Nephron (organoid): ENCODE data around the gene KCNJ14.
A peak's percentile ranks its signal among the peaks of the same experiment; 100 is the strongest.

Source experiments
- H3K27ac Mint-ChIP-seq, 3 experiments: 2 replicates each; pipeline ENCODE4 v1.8.0; 2020; ENCODE audit warnings: mixed read lengths in 3 of 3, mild to moderate bottlenecking in 2 of 3, moderate library complexity in 1 of 3
- H3K27me3 Mint-ChIP-seq: 2 replicates; pipeline ENCODE4 v1.8.0; 2021; ENCODE audit warnings: low read depth, mild to moderate bottlenecking, moderate library complexity, mixed read lengths
- H3K36me3 Mint-ChIP-seq: 2 replicates; pipeline ENCODE4 v1.8.0; 2020; ENCODE audit warnings: low read depth, mixed read lengths
- H3K4me1 Mint-ChIP-seq: 2 replicates; pipeline ENCODE4 v1.8.0; 2020; ENCODE audit warnings: mixed read lengths
- H3K4me3 Mint-ChIP-seq, 3 experiments: 2 replicates each; pipeline ENCODE4 v1.8.0; 2020; ENCODE audit warnings: mild to moderate bottlenecking in 3 of 3, mixed read lengths in 3 of 3, moderate library complexity in 2 of 3
- H3K9me3 Mint-ChIP-seq: 2 replicates; pipeline ENCODE4 v1.8.0; 2020; ENCODE audit warnings: mixed read lengths
- TF ChIP-seq, protein P1 (sequence below), 3 experiments: fragments of 200-600 bp; sonication (generic); IDR thresholded peaks; one replicate each; pipeline ENCODE4 v1.5.0; 2021; ENCODE audit warnings: antibody characterized with exemption in 3 of 3; ENCODE audit not compliant: unreplicated experiment in 3 of 3

The KCNJ14 gene

DNA sequence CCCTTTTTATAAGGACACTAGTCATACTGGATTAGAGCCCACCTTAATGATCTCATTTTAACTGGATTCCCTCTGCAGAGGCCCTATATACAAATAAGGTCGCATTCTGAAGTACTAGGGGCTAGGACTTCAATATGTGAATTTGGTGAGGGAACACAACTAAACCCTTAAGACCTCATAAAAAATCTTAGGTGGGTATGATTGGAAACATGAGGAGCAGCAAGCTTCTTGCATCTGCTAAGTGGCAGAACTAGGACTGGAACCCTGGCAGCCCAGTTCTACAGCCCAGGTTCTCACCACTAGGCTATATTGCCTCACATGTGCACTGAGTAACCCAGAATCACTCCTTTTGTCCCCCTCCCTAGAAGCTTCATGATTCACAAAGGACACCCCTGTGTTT is 26.7 kb upstream of the KCNJ14 start:
- no peak overlapping the region for H3K4me3 Mint-ChIP-seq
- TF ChIP-seq, protein P1, sequence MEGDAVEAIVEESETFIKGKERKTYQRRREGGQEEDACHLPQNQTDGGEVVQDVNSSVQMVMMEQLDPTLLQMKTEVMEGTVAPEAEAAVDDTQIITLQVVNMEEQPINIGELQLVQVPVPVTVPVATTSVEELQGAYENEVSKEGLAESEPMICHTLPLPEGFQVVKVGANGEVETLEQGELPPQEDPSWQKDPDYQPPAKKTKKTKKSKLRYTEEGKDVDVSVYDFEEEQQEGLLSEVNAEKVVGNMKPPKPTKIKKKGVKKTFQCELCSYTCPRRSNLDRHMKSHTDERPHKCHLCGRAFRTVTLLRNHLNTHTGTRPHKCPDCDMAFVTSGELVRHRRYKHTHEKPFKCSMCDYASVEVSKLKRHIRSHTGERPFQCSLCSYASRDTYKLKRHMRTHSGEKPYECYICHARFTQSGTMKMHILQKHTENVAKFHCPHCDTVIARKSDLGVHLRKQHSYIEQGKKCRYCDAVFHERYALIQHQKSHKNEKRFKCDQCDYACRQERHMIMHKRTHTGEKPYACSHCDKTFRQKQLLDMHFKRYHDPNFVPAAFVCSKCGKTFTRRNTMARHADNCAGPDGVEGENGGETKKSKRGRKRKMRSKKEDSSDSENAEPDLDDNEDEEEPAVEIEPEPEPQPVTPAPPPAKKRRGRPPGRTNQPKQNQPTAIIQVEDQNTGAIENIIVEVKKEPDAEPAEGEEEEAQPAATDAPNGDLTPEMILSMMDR (IDR thresholded peaks at IDR 0.05; ENCODE audit: unreplicated experiment in 3 of 3) = no peak
- H3K27ac Mint-ChIP-seq = no peak overlapping the region
- H3K36me3 Mint-ChIP-seq = peaks cover 17% of the 10 kb centered on the region
- no peaks in the 10 kb centered on the region for H3K27me3 Mint-ChIP-seq
- peaks cover 9% of the 10 kb centered on the region for H3K9me3 Mint-ChIP-seq
- H3K4me1 Mint-ChIP-seq = no peaks in the 10 kb centered on the region

DNA sequence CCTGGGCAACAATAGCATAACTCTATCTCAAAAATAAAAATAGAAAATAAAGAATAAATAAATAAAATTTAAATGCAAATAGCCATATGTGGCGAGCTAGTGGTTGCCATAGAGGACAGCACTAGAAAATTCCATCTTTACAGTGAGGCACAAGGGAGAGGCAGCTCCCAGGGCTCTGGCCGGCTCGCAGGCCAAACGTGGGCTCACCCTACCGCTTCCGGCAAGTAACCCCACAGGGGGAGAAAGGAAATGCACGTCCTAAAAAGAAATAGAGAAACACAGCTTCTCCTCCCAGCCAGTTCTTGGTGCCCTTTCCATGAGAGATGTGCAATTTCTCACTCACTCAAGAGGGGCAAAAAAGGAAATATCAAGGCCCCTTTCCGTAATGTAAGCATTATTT is 22.0 kb upstream of the KCNJ14 start:
- Mint-ChIP-seq H3K36me3 (peaks cover 17% of the 10 kb centered on the region), H3K9me3 (peaks cover 9% of the 10 kb centered on the region), H3K27ac (no peak overlapping the region)

DNA sequence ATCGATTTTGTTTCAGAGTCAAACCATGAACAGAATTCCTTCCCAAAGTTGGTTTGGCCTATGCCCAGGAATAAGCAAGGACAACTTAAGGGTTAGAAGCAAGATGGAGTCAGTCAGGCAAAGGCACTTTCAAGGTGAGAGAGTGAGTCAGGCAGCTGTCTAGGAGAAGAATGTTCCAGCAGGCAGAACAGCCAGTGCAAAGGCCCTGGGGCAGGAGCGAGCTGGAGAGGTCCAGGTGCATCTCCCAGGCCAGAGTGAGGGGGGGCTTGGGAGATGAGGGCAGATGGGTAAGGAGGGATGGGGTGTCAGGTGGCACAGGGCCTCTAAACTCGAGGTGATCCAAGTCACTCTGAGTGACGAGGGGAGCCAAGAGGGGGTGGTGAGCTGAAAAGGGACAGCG is 18.8 kb upstream of the KCNJ14 start:
- Mint-ChIP-seq H3K27me3 (no peaks in the 10 kb centered on the region), H3K4me1 (peaks cover 12% of the 10 kb centered on the region), H3K27ac (peak overlapping the region in 1 of 3 experiments; percentile 80), H3K9me3 (peaks cover 3% of the 10 kb centered on the region), H3K36me3 (peaks cover 5% of the 10 kb centered on the region), H3K4me3 (no peak overlapping the region)
- TF ChIP-seq, protein P1 (IDR thresholded peaks at IDR 0.05; ENCODE audit: unreplicated experiment in 3 of 3) = no peak

More for the DNA sequence above, 22.0 kb upstream of the KCNJ14 start:
- Mint-ChIP-seq H3K4me1 (peaks cover 12% of the 10 kb centered on the region), H3K4me3 (no peak overlapping the region), H3K27me3 (no peaks in the 10 kb centered on the region)
- TF ChIP-seq, protein P1 (IDR thresholded peaks at IDR 0.05; ENCODE audit: unreplicated experiment in 3 of 3) = no peak

DNA sequence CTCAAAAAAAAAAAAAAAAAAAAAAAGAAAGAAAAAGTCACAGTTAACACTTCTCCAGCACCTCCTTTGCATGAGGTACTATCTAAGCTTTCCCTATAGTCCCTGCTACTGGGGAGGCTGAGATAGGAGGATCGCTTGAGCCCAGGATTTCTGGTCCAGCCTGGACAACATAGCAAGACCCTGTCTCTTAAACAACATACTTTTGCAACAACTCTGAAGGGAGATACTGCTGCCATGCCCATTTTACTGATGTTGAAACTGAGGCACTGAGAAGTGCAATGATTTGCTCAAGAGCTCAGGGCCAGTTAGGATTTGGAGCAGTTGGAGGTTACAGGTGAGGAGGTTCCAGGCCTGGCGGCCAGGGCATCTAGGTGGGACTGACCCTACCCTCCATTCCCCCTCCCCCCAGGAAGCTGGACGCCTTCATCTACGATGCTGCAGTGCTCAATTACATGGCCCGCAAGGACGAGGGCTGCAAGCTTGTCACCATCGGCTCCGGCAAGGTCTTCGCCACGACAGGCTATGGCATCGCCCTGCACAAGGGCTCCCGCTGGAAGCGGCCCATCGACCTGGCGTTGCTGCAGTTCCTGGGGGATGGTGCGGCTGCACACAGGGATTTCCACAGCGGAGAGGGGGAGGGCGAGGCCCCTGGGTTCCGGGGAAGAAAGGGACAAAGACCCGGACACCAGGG is 13.9 kb upstream of the KCNJ14 start:
- Mint-ChIP-seq H3K36me3 (peaks cover 6% of the 10 kb centered on the region), H3K4me3 (no peak overlapping the region), H3K4me1 (peaks cover 23% of the 10 kb centered on the region), H3K9me3 (no peaks in the 10 kb centered on the region), H3K27me3 (no peaks in the 10 kb centered on the region), H3K27ac (peak overlapping the region in 1 of 3 experiments; percentile 56)
- TF ChIP-seq, protein P1 (IDR thresholded peaks at IDR 0.05; ENCODE audit: unreplicated experiment in 3 of 3) = no peak

DNA sequence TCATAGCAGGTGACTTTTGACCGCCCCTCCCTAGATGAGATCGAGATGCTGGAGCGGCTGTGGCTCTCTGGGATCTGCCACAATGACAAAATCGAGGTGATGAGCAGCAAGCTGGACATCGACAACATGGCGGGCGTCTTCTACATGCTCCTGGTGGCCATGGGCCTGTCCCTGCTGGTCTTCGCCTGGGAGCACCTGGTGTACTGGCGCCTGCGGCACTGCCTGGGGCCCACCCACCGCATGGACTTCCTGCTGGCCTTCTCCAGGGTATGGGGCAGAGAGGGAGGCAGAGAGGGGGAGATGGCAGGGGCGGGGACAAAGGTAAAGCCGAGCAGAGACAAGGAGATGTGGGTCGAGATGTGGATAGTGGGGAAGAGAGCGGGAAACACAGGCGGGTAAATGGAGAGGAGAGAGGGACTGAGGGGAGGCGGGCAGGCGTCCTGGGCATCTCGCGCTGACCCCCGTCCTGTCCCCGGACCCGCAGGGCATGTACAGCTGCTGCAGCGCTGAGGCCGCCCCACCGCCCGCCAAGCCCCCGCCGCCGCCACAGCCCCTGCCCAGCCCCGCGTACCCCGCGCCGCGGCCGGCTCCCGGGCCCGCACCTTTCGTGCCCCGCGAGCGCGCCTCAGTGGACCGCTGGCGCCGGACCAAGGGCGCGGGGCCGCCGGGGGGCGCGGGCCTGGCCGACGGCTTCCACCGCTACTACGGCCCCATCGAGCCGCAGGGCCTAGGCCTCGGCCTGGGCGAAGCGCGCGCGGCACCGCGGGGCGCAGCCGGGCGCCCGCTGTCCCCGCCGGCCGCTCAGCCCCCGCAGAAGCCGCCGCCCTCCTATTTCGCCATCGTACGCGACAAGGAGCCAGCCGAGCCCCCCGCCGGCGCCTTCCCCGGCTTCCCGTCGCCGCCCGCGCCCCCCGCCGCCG is 13.0 kb upstream of the KCNJ14 start:
- Mint-ChIP-seq H3K4me3 (peak overlapping the region; percentile 30 to 48 (median 35)), H3K9me3 (no peaks in the 10 kb centered on the region), H3K27me3 (no peaks in the 10 kb centered on the region), H3K27ac (peak overlapping the region in 1 of 3 experiments; percentile 56), H3K4me1 (peaks cover 21% of the 10 kb centered on the region), H3K36me3 (peaks cover 6% of the 10 kb centered on the region)
- TF ChIP-seq, protein P1 (IDR thresholded peaks at IDR 0.05; ENCODE audit: unreplicated experiment in 3 of 3) = no peak
